Suprapubic skin (tissue), 4 donors: ENCODE results near the gene FAM131C. TPM values are rescaled to one million over a fixed set of nuclear protein-coding genes. Genes with fewer than 3 reads are reported as not detected.

Experiments
- DNase-seq, 2 donors: peaks; one replicate each; pipeline ENCODE4 v3.0.0-alpha.2; 2019; ENCODE audit warnings: low spot score in 2 of 2
- H3K27ac ChIP-seq: fragments of 200-600 bp; sonication (generic); one replicate; pipeline ENCODE4 v1.5.1; 2019
- H3K27me3 ChIP-seq: fragments of 200-600 bp; sonication (generic); one replicate; pipeline ENCODE4 v1.5.1; 2019
- H3K36me3 ChIP-seq: fragments of 200-600 bp; sonication (generic); one replicate; pipeline ENCODE4 v1.5.1; 2019
- H3K4me1 ChIP-seq: fragments of 200-600 bp; sonication (generic); one replicate; pipeline ENCODE4 v1.5.1; 2019
- H3K4me3 ChIP-seq: fragments of 200-600 bp; sonication (generic); one replicate; pipeline ENCODE4 v1.5.1; 2019; ENCODE audit warnings: mild to moderate bottlenecking
- H3K9me3 ChIP-seq: fragments of 200-600 bp; sonication (generic); one replicate; pipeline ENCODE4 v1.5.1; 2019
- CTCF ChIP-seq, 2 donors: fragments of 200-600 bp in 1 of 2; fragments of 450-650 bp in 1 of 2; sonication (generic) in 1 of 2; IDR thresholded peaks; one replicate each; pipeline ENCODE4 v1.5.1; 2016 to 2019; ENCODE audit warnings: antibody characterized with exemption in 2 of 2, mild to moderate bottlenecking in 1 of 2, moderate library complexity in 1 of 2
- EP300 ChIP-seq: sonication (generic); formaldehyde crosslinking; IDR thresholded peaks from one replicate; pipeline ENCODE4 v1.6.1; 2017; ENCODE audit warnings: antibody characterized with exemption
- POLR2A ChIP-seq, 2 donors: fragments of 450-650 bp; IDR thresholded peaks; one replicate each; pipeline ENCODE4 v1.6.1; 2017; ENCODE audit warnings: antibody characterized with exemption in 2 of 2, mild to moderate bottlenecking in 2 of 2, moderate library complexity in 2 of 2
- POLR2AphosphoS5 ChIP-seq, 3 donors: sonication (generic); formaldehyde crosslinking; IDR thresholded peaks; one replicate each; pipeline ENCODE4 v1.6.1; 2017; ENCODE audit warnings: antibody characterized with exemption in 3 of 3
- WGBS: methylation state at CpG from one replicate; pipeline ENCODE4 v1.1.5; 2018; 5-methylcytosine and 5-hydroxymethylcytosine counted together
- total RNA-seq, 4 donors: library from RNA; depleted of rRNA; stranded (reverse); fragments of >200 nt; gene quantifications; one replicate each; pipeline ENCODE4 v1.1.0, GENCODE V29; 2016

Gene FAM131C
- total RNA-seq, 4 donors from 2014 or later = 0.72 to 1.6 (median 1.2) TPM; not detected in 1

- no peaks in the 10 kb centered on the region for H3K9me3 ChIP-seq
- DNase-seq = no peak
- peaks cover 66% of the 10 kb centered on the region for H3K4me1 ChIP-seq
- peaks cover 5% of the 10 kb centered on the region for H3K27me3 ChIP-seq
- TF ChIP-seq POLR2A (IDR thresholded peaks at IDR 0.05) = no peak
- peak in 1 of 3 donors; percentile 23 for TF ChIP-seq POLR2AphosphoS5 (IDR thresholded peaks at IDR 0.05)
- TF ChIP-seq CTCF (IDR thresholded peaks at IDR 0.05) = no peak
- no peak for TF ChIP-seq EP300
- H3K4me3 ChIP-seq = no peak overlapping the region
- WGBS = 20% methylated on average over 1 of the region's 11 CpGs
- H3K36me3 ChIP-seq = no peaks in the 10 kb centered on the region
- H3K27ac ChIP-seq = peak overlapping the region; percentile 34
Observed at GRCh38 chr1:16076865-16077238, 3.4 kb upstream of the FAM131C start.

- no peak for TF ChIP-seq POLR2A (IDR thresholded peaks at IDR 0.05)
- TF ChIP-seq POLR2AphosphoS5 (IDR thresholded peaks at IDR 0.05) = no peak
- no peak for TF ChIP-seq CTCF (IDR thresholded peaks at IDR 0.05)
- TF ChIP-seq EP300 = no peak
- Histone ChIP-seq H3K4me3 (no peak overlapping the region), H3K9me3 (no peaks in the 10 kb centered on the region), H3K4me1 (peaks cover 62% of the 10 kb centered on the region), H3K36me3 (no peaks in the 10 kb centered on the region), H3K27ac (no peak overlapping the region), H3K27me3 (peaks cover 5% of the 10 kb centered on the region)
- no peak for DNase-seq
- 57% methylated on average over 6 of the region's 14 CpGs for WGBS
Observed at GRCh38 chr1:16076031-16076864, 2.8 kb upstream of the FAM131C start.

GRCh38 chr1:16075337-16076030, 2.0 kb upstream of the FAM131C start:
- TF ChIP-seq POLR2A (IDR thresholded peaks at IDR 0.05) (no peak), POLR2AphosphoS5 (IDR thresholded peaks at IDR 0.05) (no peak), CTCF (IDR thresholded peaks at IDR 0.05) (no peak), EP300 (no peak)
- Histone ChIP-seq H3K36me3 (no peaks in the 10 kb centered on the region), H3K27me3 (peaks cover 5% of the 10 kb centered on the region), H3K4me3 (no peak overlapping the region), H3K27ac (no peak overlapping the region), H3K4me1 (peaks cover 62% of the 10 kb centered on the region), H3K9me3 (no peaks in the 10 kb centered on the region)
- 55% methylated on average over 11 of the region's 11 CpGs for WGBS
- DNase-seq = no peak

- DNase-seq = no peak
- Histone ChIP-seq H3K4me1 (peaks cover 57% of the 10 kb centered on the region), H3K27me3 (peaks cover 5% of the 10 kb centered on the region), H3K9me3 (no peaks in the 10 kb centered on the region), H3K36me3 (no peaks in the 10 kb centered on the region), H3K4me3 (no peak overlapping the region), H3K27ac (no peak overlapping the region)
- 70% methylated on average over 5 of the region's 5 CpGs for WGBS
- TF ChIP-seq POLR2A (IDR thresholded peaks at IDR 0.05) = no peak
- no peak for TF ChIP-seq EP300
- TF ChIP-seq POLR2AphosphoS5 (IDR thresholded peaks at IDR 0.05) = no peak
- no peak for TF ChIP-seq CTCF (IDR thresholded peaks at IDR 0.05)
Observed at GRCh38 chr1:16074217-16074616, 766 bp upstream of the FAM131C start.
